Endometrium (tissue), 2 donors: ENCODE data around the gene PRR16.
"Not testable (repeated sequence)": the region's sequence is repeated elsewhere in the genome, so short reads cannot be mapped to it uniquely, and the experiment has no call there.

Experiments used
- FAIRE-seq: peaks from 2 replicates; lab custom pipeline; 2012; peaks lifted over from hg19 to GRCh38; lab: Jason Lieb, UNC
- donor health status: control.
- donor health status: control.

PRR16 gene

GRCh38 chr5:120463991-120464626 is at the start of gene PRR16:
Gene PRR16, plus strand, starts transcription at chr5:120464300.
- FAIRE-seq = no peak

GRCh38 chr5:120415985-120416384 is 48.1 kb upstream of the PRR16 start:
- no peak for FAIRE-seq

DNA sequence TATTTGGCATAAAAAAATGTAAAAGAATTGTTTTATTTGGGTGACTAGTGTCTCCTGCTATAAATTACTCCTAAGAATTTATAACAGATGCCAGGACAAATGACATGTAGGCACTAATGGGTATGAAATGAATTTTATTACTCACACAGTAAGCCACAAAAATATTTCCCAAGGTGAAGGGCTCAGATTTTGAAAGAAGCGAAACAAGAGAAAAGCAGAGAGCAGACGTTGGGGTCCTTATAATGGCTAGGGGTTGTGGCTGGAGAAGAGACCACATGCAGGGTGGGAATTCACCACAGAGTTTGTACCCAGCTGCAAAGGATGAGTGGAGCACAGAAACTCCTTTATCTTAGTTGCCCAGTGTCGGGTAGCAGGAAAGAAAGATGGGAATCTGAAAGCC is 45.0 kb upstream of the PRR16 start:
- no peak for FAIRE-seq

GRCh38 chr5:120426633-120427275 is 37.3 kb upstream of the PRR16 start:
- FAIRE-seq = not testable (repeated sequence)

DNA sequence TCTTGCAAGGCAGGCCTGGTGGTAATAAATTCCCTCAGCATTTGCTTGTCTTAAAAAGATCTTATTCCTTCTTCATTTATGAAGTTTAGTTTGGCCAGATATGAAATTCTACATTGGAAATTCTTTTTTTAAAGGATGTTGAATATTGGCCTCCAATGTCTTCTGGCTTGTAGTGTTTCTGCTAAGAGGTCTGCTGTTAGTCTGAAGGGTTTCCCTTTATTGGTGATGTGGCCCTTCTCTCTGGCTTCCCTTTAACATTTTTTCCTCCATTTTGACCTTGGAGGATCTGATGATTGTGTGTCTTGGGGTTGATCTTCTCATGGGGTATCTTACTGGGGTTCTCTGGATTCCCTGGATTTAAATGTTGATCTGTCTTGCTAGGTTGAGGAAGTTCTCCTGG is 33.5 kb upstream of the PRR16 start:
- no peak for FAIRE-seq

DNA sequence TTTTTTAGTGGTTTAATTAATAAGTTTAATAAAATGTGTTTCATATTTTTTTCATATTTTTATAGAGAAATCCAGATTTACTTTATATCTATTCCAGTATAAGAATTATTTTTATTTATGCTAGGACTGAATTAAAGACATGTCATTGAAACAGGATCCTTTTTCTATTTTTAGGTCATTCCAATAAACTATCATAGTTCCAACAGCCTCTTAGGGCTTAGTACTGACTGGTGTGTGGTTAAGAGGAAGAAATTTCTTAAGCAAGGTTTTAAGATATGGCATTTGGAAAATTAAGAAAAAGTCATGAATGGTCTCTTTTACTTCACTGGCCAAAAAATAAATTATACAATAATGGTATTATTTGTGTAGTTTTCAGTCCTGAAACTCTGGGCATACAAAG is 31.2 kb upstream of the PRR16 start:
- no peak for FAIRE-seq

DNA sequence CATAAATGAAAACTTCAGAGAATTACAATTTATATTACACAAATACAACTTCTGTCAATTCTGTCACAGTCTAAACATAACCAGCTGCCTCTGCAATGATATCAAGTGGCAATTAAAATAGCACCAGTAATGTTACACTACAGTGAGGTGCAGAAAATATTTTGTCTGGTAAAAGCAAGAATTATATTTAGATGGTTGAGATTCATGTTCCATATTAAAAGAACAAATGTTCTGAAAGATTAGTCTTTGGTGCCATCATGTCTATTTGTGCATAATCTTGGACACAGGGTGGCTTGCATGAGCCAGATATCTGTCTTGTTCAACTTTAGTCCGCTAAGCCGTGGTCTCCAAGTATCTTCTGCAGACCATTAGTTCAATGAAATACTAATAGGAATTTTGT is 29.0 kb upstream of the PRR16 start:
- no peak for FAIRE-seq

GRCh38 chr5:120436996-120437395 is 27.1 kb upstream of the PRR16 start:
- no peak for FAIRE-seq

DNA sequence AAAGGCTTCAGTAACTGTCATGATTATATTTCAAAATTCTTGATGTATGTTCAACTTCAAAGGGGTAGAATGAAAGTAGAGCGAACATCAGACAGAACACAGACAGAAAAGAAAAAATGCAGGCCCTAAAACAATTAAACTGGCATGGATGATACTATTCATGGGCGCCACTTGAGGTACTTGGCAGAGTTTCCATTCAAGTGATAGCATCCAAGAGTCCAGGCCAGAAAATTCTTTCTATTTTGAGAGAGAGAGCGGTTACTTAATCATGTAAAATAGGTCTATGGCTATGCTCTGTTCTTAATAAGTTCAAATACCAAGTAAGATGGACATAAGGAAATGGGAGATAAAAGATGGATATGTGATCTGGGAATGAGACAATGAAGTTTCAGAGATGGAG is 21.4 kb upstream of the PRR16 start:
- no peak for FAIRE-seq

- FAIRE-seq = no peak
Measured at GRCh38 chr5:120443607-120444006, 20.5 kb upstream of the PRR16 start.

GRCh38 chr5:120446068-120446492 is 18.0 kb upstream of the PRR16 start:
- no peak for FAIRE-seq

DNA sequence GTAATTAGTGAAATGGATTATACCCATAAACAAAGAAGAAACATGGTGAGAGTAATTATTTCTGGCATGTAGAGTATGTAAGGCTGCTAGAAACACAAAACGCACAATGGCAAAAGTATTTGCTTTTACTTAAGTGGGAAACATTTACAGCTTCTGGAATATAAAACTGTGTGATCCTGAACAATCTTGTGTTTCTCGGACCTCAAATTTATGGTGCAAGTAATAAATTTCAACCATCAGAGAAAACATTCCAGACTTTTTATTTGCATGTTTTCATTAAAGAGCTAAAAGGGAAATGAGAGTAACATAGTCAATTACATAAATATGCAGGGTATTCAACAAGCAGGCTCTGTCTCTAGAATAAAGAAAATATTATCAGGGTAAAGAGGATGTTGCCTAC is 17.2 kb upstream of the PRR16 start:
- FAIRE-seq = peak; percentile 92

DNA sequence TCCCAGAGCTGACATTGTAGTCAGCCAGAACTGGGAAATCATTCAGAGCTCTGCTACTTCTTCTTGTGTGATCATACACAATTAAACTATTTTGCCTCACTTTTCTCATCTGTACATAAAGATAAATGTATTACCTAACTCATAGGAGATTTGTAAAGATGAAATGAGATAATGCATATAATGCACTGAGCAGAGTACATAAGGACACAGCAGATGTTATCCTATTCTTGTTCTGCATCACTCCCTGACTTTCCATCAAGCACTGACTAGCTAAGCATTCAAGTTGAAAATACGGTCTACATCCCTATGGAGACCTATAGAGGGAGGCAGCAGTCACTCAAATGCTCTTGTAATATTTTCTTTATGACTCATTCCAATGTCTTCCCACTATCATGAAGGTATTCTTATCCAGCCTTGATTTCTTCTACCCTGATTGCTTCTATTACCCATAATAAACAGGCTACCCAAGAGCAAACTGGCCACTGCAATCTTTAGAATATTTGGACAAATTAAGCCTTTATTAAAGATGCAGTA is 16.3 kb upstream of the PRR16 start:
- FAIRE-seq = no peak

DNA sequence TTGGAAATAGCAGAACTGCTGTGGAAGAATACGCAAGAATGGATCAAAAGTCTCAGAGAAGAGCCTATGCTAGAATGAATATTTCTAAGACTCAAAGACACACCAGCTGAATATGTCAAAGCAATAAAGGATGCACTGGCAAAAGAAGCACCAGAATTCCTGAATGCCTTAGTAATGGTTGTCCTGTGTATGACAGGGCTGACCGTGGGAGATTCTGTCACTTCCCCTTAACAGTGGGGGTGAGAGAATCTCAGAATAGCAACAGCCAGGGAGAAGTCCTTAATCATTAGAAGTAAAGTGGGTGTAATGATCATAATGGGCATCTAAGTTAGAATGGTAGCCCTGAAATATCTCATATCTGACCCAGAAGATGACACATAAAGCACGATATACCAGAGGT is 14.6 kb upstream of the PRR16 start:
- no peak for FAIRE-seq

DNA sequence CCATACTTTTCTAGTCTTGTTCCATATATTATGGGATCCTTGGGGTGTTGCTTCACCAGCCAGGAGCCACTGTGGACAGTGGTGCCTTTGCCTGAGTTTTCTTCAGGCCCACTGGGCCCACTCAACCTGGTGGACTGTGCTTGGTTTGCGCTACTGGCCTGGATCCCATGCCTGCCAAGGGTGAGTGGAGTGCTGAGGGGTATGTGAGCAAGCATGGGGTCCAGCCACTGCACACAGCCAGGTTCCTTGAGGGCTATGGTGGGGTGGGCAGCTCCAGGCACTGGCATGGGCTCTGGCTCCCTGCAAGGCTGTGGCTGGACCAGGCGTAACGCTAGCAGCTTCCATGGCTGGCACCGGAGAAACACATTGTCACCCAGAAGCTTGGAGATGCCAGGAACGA is 13.2 kb upstream of the PRR16 start:
- FAIRE-seq = no peak

GRCh38 chr5:120451445-120451844 is 12.7 kb upstream of the PRR16 start:
- no peak for FAIRE-seq

DNA sequence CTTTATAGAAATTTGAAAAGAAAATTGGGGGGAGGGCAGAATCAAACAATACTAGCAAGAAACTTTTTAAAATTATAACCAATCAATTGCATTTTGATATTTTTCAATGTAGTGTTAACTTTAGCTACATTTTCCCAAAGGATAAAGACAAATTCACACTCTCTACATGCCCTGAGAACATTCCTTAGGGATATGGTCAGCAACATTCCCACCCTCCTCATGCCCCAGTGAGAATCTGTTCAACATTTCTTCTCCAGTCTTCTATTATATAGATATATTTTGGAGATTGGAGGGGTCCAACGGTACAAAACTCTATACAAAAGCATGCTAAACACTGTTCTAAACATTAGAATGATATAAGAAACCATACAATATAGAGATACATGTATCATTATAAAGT is 11.6 kb upstream of the PRR16 start:
- no peak for FAIRE-seq

DNA sequence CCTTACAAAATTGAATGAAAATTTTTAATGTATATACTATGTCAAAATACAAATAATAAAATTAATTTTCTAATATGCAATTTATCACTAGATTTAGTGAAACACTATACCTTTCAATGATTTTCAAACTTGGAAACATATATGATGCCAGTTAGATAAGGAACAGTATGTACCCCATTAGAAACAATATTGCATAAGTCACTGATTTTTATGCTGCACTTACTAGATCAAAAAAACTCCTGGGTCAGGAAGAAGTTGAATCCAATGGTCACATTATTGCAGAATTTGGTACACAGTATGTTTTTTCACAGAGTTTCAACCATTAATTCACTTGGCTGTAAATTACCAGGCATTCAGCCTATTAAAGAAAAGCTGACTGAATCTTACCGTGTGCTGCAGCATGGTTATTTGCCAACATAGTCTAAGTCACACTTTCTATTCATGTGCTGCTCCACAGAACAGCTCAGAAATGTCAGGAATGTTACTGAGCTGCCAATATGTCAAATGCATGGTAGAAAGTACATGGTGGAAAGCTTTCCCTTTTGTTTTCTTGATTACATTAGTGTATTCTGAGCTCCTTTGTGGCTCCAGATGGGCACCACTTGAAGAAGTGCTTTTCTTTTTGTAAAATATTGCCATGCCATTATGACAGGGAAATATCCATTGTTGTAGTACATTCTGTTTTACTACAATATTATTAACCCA is 9.9 kb upstream of the PRR16 start:
- no peak for FAIRE-seq

GRCh38 chr5:120456006-120456405 is 8.1 kb upstream of the PRR16 start:
- no peak for FAIRE-seq

DNA sequence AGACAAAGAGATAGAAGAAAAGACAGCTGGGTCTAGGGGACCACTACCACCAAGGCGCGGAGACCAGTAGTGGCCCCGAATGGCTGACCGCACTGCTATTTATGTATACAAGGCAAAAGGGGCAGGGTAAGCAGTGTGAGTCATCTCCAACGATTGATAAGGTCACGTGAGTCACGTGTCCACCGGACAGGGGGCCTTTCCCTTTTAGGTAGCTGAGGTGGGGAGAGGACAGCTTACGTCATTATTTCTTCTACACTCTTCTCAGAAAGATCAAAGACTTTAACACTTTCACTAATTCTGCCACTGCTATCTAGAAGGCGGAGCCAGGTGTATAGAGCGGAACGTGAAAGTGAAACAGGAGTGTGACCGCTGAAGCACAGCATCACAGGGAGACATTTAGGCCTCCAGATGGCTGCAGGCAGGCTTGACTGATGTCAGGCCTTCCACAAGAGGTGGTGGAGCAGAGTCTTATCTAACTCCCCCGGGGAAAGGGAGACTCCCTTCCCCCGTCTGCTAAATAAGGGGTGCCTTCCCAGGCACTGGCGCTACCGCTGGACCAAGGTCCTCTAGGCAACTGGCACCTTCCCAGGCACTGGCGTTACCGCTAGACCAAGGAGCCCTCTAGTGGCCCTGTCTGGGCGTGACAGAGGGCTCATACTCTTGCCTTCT is 6.1 kb upstream of the PRR16 start:
- FAIRE-seq = no peak

- FAIRE-seq = peak; percentile 26
Measured at GRCh38 chr5:120458508-120458847, 5.6 kb upstream of the PRR16 start.

DNA sequence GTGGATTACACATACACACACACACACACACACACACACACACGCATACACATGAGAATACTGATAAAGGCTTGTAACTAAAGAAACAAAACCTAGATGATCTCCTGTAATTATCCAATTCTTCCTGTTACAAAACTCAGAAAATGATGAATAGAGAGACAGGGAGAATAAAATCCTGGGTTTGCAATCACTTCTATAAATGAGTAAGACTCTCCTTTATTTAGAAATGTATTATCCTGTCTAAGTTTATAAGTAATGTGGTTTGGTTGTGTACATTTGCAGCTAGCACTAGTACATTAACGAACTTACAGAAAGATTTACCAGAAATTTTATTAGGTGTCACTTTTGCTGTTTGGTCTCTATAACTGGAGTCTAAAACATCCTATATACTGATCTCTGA is 2.8 kb upstream of the PRR16 start:
- FAIRE-seq = no peak
